Measurements from ENCODE around the gene CENPB.

The CENPB gene

GRCh38 chr20:3755814-3756480 is 30.6 kb downstream of the CENPB start:
- DNase-seq (ENCODE audit: low spot score), result no peak
- in situ Hi-C loops (cut with MboI; ENCODE audit: low sequenced_read_pairs, unreplicated experiment), result no loop called here
- no peak for TF ChIP-seq CTCF (IDR thresholded peaks at IDR 0.05; ENCODE audit: borderline replicate concordance, control extremely low read depth, extremely low read depth, insufficient read depth, missing control alignments)

- in situ Hi-C loops (cut with MboI; ENCODE audit: low sequenced_read_pairs, unreplicated experiment), result no loop called here
- no peak for DNase-seq (ENCODE audit: low spot score)
- TF ChIP-seq CTCF (IDR thresholded peaks at IDR 0.05; ENCODE audit: borderline replicate concordance, control extremely low read depth, extremely low read depth, insufficient read depth, missing control alignments), result no peak
These were observed 31.3 kb downstream of the CENPB start for GRCh38 chr20:3755269-3755668.

- DNase-seq (ENCODE audit: low spot score), result no peak
- in situ Hi-C loops (cut with MboI; ENCODE audit: low sequenced_read_pairs, unreplicated experiment), result no loop called here
- TF ChIP-seq CTCF (IDR thresholded peaks at IDR 0.05; ENCODE audit: borderline replicate concordance, control extremely low read depth, extremely low read depth, insufficient read depth, missing control alignments), result no peak
These were observed 32.3 kb downstream of the CENPB start for GRCh38 chr20:3754276-3754630.

GRCh38 chr20:3753501-3754275 is 32.9 kb downstream of the CENPB start:
- no peak for DNase-seq (ENCODE audit: low spot score)
- in situ Hi-C loops (cut with MboI; ENCODE audit: low sequenced_read_pairs, unreplicated experiment), result no loop called here
- TF ChIP-seq CTCF (IDR thresholded peaks at IDR 0.05; ENCODE audit: borderline replicate concordance, control extremely low read depth, extremely low read depth, insufficient read depth, missing control alignments), result no peak

GRCh38 chr20:3753098-3753497 is 33.4 kb downstream of the CENPB start:
- TF ChIP-seq CTCF (IDR thresholded peaks at IDR 0.05; ENCODE audit: borderline replicate concordance, control extremely low read depth, extremely low read depth, insufficient read depth, missing control alignments), result peak; percentile 72
- DNase-seq (ENCODE audit: low spot score), result peak; percentile 86
- in situ Hi-C loops (cut with MboI; ENCODE audit: low sequenced_read_pairs, unreplicated experiment), result no loop called here

GRCh38 chr20:3752386-3752759 is 34.2 kb downstream of the CENPB start:
- no peak for DNase-seq (ENCODE audit: low spot score)
- in situ Hi-C loops (cut with MboI; ENCODE audit: low sequenced_read_pairs, unreplicated experiment), result no loop called here
- no peak for TF ChIP-seq CTCF (IDR thresholded peaks at IDR 0.05; ENCODE audit: borderline replicate concordance, control extremely low read depth, extremely low read depth, insufficient read depth, missing control alignments)

Data from GM13976 (cell line).